HG03521 (cell line): ENCODE data around the gene CAST.
A peak's percentile ranks its signal among the peaks of the same experiment; 100 is the strongest.
"Not testable (repeated sequence)": the region's sequence is repeated elsewhere in the genome, so short reads cannot be mapped to it uniquely, and the experiment has no call there.

Experiments
- ATAC-seq: cut with Tn5 transposase; IDR thresholded peaks from one replicate; pipeline ENCODE4 v1.9.1; 2021; ENCODE audit warnings: mild to moderate bottlenecking, moderate library complexity; ENCODE audit not compliant: unreplicated experiment

Gene CAST

DNA sequence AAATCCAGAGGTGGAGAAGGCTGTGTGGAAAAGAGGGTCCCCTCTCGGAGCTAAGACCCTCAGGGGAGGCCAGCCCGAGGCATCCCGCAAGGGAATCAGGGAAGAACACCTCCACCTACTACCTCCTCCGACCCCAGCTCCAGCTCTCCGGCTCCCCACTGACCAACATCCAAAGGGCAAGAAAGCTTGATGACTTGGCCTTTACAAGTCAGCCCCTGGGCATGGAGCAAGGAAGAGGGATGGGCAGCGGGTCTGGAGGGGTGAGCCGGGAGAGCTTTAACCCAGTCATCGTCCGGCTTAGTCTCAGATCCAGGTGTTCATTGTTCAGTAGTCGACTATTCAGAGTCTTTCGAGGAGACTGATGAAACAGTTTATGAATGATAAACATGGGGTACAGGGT lies 113.5 kb downstream of the CAST start:
- ATAC-seq: no peak

DNA sequence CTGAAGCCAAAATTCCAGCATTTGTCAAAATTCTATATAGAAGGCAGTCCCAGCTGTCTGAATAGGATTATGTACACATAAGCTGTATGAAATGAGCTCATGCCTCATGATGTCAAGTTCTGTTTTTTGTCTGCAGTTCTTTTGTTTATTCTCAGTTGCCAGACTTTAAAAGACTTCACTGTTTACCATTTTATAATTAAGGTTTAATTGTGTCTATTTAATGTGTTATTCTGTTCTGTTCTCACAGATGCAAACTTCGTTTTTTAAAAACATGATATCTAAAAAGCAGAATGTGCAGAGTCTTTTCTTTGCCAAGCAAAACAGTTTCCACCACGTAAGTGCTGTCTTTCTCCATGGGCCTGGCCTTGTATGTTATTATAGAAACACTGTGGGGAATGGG lies 114.4 kb downstream of the CAST start:
- ATAC-seq: no peak

DNA sequence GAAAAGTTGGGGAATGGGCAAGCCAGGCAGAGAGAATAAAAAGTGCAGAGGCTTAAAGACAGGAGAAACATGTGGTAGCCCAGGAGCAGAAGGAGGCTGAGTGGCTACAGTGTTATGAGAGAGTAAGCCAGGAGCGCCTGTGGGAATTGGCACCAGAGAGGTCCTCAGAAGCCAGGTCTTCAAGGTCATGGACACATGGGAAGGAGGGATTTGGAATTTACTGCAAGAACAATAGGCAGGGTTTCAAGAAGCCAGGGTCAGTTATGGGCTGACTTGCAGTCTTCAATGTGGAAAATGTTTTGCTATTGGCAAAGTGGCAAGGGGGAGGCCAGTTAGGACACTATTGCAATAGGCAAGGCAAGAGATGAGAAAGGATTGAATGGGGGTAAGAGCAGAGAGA lies 116.2 kb downstream of the CAST start:
- no peak for ATAC-seq

DNA sequence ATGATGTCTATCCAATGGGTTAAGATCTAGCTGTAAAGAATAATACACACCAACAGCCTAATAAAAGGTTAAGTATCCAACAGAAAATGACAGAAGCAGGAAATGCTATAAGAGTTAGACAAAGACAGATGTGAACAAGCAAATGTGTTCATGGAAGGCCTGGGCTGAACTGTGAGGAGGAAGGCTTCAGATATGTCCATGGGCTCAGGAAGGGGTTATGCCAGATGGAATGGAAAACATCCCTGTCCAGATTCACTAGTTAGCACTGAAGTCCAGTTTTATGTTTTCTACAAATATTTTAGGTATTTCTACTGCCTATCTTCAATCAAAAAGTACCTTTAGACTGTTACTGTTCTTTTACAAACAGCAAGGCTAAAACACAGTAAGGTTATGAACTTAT lies 118.5 kb downstream of the CAST start:
- no peak for ATAC-seq

DNA sequence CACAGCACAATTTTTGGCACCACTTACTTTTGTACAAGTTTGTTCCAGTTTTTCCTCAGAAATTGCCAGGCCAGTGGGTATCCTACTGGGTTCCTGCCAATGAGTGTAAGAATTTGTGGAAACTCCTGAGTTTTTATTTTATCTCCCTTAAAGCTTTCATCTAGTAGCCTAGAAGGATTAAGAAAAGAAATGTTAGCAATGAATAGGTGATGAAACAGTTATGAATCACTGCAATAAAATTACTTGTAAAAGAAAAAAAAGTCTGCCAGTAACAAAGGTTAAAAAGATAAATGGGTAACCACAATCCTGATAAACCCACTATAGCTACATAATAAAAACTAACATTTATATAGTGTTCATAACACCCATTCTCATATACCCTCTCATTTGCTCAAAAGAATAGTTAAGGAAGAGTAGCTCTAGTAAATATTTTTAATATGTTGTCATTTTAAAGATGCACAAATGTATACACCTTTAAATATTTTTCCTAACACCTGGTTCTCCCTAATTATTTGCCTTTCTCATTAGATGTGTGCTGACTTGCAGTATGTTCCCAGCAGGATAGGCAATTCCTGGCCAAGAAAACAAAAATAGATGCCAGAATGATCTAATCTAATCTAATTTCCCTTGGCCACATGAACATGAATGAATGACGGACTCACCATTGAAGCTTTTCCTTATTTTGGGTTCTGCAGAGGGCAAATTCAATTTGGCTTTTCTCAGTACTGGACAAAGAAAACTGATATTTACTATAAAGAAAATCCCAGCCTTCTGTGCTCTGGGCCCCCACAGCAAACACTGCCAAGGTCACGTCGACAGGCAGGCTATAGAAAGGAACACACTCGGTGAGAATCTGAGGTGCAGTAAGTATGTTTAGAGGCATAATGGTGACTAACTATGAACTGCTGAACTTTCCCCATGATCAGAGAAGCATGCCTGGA lies 119.1 kb downstream of the CAST start:
- ATAC-seq: no peak

DNA sequence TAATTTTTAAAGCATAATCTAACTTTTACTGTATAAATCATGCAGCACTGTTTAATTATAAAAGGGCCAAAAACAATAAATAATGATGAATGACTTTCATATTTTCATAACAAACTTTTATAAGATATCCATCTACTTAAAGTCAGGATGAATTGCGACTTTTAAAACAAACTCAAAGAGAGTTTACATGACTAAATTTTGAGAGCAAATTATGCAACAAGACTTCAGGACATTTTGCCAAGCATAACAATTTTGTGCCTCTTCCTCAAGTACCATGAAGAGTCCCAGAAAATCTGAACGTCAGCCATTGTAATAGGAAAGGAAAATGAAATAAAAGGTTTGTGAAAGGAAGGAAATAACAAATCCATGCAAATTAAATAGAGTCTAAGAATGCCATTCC lies 121.2 kb downstream of the CAST start:
- ATAC-seq: no peak

DNA sequence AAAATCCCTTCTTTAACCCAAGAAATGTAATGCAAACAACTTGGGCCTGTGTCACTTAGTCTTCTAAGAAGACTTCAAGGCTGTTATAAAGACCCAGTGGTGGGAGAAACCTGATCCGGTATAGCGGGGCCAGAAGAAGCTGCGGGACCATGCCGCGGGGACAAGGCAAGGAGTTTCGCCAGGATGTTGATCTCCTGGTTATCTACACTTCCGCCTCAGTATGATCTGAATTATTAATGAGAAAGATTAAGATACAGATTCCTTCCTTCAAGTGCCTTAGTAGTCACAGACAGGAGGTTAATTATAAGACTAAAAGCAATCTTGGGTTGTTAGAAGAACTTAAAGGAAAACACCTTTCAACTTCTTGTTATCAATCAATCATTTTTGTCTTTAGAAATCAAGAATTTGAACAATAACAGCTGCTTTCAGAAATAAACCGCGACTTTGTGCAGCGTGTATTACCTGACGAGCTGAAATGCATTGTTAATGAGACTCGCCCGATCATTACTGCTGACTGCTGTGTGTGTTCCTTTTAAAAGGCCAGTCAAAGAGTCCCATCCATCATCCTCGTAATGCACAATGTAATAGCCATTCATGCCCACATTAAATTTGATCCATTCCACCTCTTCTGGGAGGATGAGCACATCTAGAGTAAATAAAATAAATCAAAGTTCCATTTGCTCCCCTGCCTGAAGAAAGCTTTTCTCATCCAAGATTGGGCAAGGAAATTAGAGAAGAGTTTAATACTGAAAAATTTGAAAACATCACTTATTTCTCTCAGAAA lies 123.3 kb downstream of the CAST start:
- ATAC-seq: no peak

DNA sequence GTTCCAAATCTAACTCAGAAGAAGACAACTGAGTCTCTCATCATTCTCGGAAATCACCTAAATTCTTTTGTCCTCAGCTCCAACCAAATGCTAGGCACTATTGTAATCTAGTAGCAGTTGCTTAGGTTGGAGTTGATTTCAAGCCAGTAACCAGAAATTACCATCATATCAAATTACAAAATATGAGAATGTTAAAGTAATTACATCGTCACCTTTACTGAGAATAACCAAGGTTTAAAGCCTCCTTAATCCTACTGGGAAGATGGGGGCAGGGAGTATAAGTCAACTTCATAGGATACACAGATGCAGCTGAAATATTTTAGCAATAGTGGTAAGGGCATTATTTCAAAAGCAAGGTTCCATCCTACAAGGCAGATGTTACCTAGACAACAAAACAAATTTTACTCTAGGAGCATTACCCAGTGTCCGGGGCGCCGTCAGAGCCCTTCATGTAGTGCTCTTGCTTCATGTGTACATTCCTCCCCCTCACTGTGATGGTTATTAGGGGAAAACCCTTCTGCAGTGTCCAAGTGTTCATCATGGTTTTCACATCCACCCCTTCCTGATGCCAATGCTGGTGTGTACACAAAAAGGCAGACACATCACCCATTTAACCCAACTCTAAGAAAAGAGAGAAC lies 126.1 kb downstream of the CAST start:
- no peak for ATAC-seq

DNA sequence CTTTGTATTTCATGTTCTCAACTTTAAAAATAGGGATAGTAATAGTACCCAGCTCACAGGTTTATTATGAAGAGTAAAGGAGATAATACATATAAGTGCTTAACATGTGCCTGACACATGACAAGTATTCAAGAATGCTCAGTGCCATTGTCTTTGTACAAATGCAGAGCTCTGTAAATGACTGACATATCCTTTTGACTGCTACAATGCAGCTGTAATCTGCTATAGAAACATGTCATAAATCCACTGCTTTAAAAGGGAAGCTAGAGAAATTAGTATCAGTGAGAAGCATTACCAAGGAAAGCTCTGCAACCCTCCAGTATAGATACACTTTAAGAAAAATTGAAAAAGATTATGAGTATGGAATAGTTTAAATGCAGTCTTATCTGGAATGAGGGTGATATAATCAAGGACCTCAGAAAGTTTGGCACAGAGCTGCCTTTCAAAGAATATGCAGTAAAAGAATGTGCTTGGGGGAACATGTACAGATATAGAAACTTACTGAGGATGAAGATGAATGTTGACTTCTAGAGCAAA lies 127.7 kb downstream of the CAST start:
- no peak for ATAC-seq

DNA sequence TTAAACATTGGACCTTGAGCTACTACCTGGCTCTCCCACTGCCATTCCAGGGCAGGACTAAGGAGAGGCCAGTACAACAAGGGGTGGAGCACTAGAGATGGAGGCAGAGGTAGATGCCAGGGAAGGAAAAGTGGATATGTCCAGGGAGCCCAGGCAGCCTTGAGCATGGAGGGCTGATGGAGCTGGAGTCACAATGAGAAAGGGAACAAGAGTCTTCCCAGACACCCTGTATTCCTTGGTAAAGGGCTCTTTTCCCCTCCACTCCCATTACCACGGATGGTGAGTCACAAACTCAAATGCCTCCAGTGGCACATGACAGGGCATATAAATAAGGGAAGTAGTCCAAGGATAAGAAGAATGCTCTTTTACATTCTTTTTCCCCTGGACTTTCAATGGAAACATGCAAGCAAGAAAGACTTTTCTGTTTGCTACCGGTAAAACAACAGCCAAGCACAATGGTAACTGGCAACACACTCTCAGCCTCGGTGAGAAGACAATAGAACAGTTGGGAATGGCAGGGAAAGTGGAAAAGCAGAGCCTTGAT lies 128.9 kb downstream of the CAST start:
- no peak for ATAC-seq

DNA sequence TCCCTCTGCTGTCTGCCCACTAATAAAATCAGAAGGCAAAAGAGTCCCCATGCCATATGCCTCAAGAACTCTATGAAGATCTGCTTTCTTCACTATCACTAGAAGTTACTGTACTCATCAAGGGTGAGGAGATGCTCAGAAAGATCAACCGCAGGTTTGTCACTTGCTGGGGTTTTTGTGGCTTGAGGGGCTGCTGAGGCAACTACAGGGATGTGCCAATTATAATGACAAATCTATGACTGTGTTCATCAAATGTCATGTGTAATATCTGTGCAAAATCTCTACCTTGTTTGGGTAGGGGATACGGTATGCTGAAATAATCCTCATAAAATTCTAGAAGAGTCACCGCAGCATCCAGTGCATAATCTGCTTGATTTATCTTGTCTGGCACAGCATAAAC lies 132.6 kb downstream of the CAST start:
- no peak for ATAC-seq

DNA sequence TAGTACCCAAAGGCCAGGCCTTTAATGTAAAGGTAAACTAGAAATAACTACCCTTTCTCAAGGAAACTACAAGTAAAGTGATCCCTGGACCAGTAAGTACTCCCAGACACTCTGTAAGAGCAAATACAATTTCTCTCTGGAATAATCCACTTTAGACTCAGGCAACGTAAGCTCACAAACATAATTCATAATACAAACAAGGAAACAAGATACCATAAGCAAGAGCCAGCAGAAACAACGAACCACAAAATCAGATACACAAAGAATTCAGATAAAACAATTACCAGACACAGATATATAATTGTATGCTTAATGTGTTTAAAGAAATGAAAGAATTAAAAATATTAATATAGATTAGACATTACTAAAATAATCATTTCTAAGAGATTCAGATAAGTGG lies 133.4 kb downstream of the CAST start:
- ATAC-seq: no peak

DNA sequence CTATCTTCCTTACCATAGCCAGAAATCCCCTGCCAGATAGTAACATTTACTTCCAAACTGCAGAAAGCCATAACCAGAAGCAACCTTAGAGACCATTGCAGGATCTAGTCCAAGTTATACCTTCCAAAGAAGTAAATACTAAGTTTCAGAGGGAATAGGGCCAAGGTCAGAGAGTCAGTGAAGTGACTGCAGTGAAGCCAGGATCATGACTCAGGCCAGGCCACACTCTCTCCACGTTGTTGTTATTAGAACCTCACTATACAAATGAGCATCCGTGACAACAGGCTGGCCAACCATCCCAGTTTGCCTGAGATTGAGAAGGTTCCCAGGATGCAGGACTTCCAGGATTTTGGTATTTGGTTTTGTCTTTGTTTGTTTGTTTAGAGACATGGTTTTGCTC lies 134.3 kb downstream of the CAST start:
- no peak for ATAC-seq

DNA sequence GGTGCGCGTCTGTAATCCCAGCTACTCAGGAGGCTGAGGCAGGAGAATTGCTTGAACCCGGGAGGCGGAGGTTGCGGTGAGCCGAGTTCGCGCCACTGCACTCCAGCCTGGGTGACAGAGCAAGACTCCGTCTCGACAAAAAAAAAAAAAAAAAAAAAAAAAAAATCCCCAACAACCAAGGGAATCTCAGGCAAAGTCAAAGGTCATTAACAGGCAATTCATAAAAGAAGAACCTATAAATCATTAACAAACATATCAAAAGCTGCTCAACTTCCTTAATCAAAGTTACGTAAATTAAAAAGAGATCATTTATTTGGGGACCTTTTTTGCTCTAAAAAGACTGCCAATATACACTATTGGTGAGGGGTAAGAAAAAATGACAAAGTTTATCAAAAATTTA lies 139.5 kb downstream of the CAST start:
- not testable (repeated sequence) for ATAC-seq

DNA sequence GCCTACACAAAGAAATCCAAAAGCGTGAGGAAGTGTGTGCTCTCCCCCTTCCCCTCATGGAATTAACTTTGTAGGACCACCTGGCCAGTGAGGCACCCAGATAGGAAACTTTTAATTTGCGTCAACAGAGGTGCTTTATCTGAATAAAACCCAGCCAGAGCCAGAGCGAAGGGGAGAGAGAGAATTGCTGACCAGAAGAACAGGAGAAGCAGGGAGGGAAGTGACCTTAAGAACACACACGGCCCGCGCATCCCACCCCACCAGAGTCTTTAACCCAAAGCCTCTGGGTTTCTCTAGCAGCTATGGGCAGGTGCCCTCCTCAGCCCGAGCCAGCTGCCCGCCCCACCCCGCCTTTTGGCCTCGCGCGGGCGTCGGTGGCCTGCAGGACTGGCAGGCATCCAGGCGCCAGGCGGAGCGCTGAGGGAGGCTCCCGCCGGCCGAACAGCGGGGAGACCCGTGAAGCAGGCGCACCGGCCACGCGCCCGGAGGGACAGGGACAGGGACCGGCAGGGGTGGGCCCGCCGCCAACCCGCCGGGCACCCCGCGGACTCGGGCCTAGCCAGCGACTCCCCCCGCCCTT lies 145.0 kb downstream of the CAST start:
- ATAC-seq: peak; percentile 25

DNA sequence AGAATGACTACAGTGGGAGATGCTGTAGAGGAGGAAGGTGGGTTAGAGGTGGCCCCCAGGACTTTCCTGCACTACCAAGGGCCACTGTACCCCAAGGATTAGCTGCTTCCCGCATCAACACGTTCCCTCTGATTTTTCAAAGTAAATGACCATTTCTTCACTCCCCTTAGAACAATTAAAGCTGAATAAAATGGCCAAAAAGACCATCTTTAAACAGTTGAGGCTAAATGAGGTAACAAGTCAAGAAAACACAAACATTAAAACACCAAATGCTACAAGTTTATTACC lies 146.3 kb downstream of the CAST start:
- no peak for ATAC-seq

DNA sequence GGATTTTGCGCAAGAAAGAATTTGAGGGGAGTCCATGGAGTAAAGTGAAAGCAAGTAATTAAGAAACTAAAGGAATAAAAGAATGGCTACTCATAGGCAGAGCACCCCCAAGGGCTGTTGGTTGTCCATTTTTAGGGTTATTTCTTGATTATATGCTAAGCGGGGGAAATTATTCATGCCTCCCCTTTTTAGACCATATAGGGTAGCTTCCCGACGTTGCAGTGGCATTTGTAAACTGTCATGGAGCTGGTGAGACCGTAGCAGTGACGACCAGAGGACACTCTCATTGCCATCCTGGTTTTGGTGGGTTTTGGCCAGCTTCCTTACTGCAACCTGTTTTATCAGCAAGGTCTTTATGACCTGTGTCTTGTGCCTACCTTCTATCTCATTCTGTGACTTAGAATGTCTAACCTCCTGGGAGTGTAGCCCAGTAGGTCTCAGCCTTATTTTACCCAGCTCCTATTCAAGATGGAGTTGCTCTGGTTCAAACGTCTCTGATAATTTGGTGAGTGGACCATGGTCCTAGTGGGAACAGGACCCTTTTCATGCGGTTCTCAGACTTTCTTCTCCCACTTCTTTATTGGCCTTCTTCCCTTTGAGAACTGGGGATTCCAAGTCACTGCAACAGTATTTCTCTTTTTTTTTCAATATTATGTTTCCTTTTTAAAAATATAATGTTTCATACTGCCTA lies 146.8 kb downstream of the CAST start:
- ATAC-seq: no peak

DNA sequence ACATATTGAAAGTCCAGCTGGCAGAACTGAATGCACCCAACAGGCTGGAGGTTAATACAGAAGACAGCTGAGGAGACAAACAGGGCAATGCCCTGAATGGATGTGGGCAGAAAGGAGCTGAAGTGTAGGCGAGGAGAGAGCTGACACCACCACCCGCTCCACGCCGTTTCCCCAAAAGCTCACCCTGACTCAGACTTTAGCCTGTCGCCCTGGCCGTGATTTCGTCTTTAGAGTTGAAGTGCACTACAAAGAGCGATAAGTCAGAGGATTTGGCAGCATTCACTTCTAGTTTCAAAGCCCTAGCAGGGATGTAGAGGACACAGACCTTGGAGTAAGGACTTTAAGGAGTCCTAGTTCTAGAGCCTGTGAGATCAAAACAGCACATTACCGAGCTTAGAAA lies 147.7 kb downstream of the CAST start:
- no peak for ATAC-seq

DNA sequence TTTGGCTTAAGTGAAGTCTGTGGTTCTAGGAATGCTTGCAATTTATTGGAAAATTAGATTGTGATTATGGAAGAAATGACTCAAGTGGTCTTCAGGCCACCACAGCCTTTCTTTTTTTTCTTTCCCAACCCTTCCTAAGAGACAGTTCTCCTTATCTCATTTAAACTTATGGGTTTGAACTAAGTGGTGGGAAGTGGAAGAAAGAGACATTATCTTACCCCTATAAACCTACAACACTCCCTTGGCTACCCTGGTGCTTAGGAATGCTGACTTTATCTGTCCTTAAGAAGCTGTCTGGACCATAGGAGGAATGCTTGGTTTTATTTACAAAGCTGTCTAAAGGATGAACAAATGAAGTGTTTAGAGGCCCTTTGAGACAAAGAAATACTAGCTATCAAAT lies 150.7 kb downstream of the CAST start:
- ATAC-seq: no peak

DNA sequence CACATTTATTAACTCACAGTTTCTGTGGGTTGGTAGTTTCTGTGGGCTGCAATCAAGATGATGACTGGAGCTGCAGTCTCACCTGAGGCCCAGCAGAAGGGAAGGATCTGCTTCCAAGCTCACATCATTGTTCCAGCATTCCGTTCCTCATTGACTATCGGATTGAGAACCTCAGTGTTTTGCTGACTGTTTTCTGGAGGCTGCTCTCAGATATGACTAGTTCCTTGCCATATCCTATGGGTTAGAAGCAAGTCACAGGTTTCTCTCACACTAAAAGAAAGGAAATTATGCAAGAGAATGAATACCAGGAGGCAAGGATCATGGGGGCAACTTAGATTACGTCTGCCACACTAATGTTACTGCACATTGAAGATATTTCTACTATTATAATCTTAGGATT lies 151.9 kb downstream of the CAST start:
- ATAC-seq: no peak
